ENCODE measurements around the gene ZNF735. TPM values are rescaled to one million over a fixed set of nuclear protein-coding genes. Genes with fewer than 3 reads are reported as not detected.
"Not testable (repeated sequence)": the region's sequence is repeated elsewhere in the genome, so short reads cannot be mapped to it uniquely, and the experiment has no call there.

ZNF735 gene
- total and polyA plus RNA-seq, 2 of the 8 experiments (the other 6 are each of a cell fraction or from before 2014, with no cell fraction given), result not detected

- H2BK120ac ChIP-seq (replicated peaks; ENCODE audit: low read depth, low read length); H3K4me1 ChIP-seq (replicated peaks in 1 of 4; ENCODE audit: control insufficient read depth in 3 of 4, insufficient read depth in 4 of 4, low read length in 3 of 4); H3K23me2 ChIP-seq (ENCODE audit: low read depth, low read length); H2AFZ ChIP-seq (ENCODE audit: low read length); H3K18ac ChIP-seq (ENCODE audit: extremely low read depth, low read length); H3K14ac ChIP-seq (ENCODE audit: insufficient read length); H3K4ac ChIP-seq (replicated peaks; ENCODE audit: insufficient read length, low read depth, low read length); H2AK5ac ChIP-seq (ENCODE audit: low read depth, low read length); H4K5ac ChIP-seq (ENCODE audit: insufficient read length, low read depth, low read length); H2BK20ac ChIP-seq (ENCODE audit: low read length); H3K27me3 ChIP-seq (replicated peaks in 1 of 4; ENCODE audit: control insufficient read depth in 3 of 4, extremely low read depth in 1 of 4, insufficient read depth in 3 of 4, low read length in 3 of 4); H3K9ac ChIP-seq (replicated peaks in 1 of 4; ENCODE audit: extremely low read depth in 1 of 4, low read depth in 3 of 4, low read length in 3 of 4); H3K4me3 ChIP-seq (ENCODE audit: extremely low read depth in 1 of 4, insufficient read depth in 2 of 4, low read depth in 3 of 4, low read length in 4 of 4); CTCF ChIA-PET (ENCODE audit: partially characterized antibody); H4K91ac ChIP-seq (replicated peaks; ENCODE audit: insufficient read length, low read length); H3K27ac ChIP-seq (ENCODE audit: low read depth, low read length); DNase-seq (ENCODE audit: low read depth in 1 of 2, low spot score in 2 of 2); H3K79me1 ChIP-seq (ENCODE audit: low read depth, low read length); H3K79me2 ChIP-seq (ENCODE audit: control insufficient read depth in 1 of 2, insufficient read depth in 2 of 2, low read length in 2 of 2); H4K8ac ChIP-seq (ENCODE audit: extremely low read depth, insufficient read depth, low read length); H4K20me1 ChIP-seq (replicated peaks in 1 of 2; ENCODE audit: control insufficient read depth in 1 of 2, insufficient read depth in 2 of 2, low read length in 2 of 2); H2BK5ac ChIP-seq (ENCODE audit: low read depth, low read length); H2BK15ac ChIP-seq (ENCODE audit: low read length); H3K23ac ChIP-seq (ENCODE audit: insufficient read length); H2BK12ac ChIP-seq (ENCODE audit: low read depth, low read length); H3K56ac ChIP-seq (replicated peaks; ENCODE audit: insufficient read length, low read depth, low read length); H3K4me2 ChIP-seq (ENCODE audit: insufficient read depth in 1 of 2, low read depth in 2 of 2, low read length in 2 of 2); POLR2A ChIA-PET (ENCODE audit: partially characterized antibody); FAIRE-seq; H3K36me3 ChIP-seq (ENCODE audit: control insufficient read depth in 2 of 4, insufficient read depth in 4 of 4, low read length in 3 of 4): not testable (repeated sequence)
- peak; percentile 83 for TF ChIP-seq ZNF274 (IDR thresholded peaks at IDR 0.05; ENCODE audit: borderline replicate concordance, extremely low read depth, low read length)
- H3K9me3 ChIP-seq (ENCODE audit: insufficient read depth in 2 of 2, low read depth in 1 of 2, low read length in 1 of 2), result peaks cover 34 to 61% of the 10 kb centered on the region in 2 experiments
- 82% methylated on average over 4 of the region's 5 CpGs; no CpG with 5 or more reads in 1 of the 2 experiments for WGBS, 2 experiments (ENCODE audit: extremely low coverage in 1 of 2, insufficient coverage in 1 of 2, insufficient read length in 1 of 2, insufficient replicate concordance in 2 of 2, low coverage in 1 of 2, low lambda C conversion rate in 2 of 2, missing lambda C conversion rate in 1 of 2)
Observed at GRCh38 chr7:64219710-64220298, 12.8 kb downstream of the ZNF735 start.
